Neural cell (in vitro differentiated cells): ENCODE measurements around the gene ACTMAP. TPM values are rescaled to one million over a fixed set of nuclear protein-coding genes. Genes with fewer than 3 reads are reported as not detected.
"Not testable (repeated sequence)": the region's sequence is repeated elsewhere in the genome, so short reads cannot be mapped to it uniquely, and the experiment has no call there.

ENCODE experiments used
- H2AFZ ChIP-seq: fragments of 200-600, 300-800 bp; sonication (generic), shearing (Covaris generic); 2 replicates; pipeline ENCODE4 v1.6.0; 2014; ENCODE audit warnings: low read depth, mild to moderate bottlenecking, antibody characterized with exemption, low read length, moderate library complexity
- H3F3A ChIP-seq: fragments of 200-600 bp; shearing (Covaris generic); 2 replicates; pipeline ENCODE4 v1.6.1; 2016; ENCODE audit warnings: mild to moderate bottlenecking, moderate library complexity, mixed read lengths, antibody characterized with exemption, low read length; ENCODE audit not compliant: insufficient read depth, poor library complexity, severe bottlenecking
- H3K27ac ChIP-seq: fragments of 200-600, 300-800 bp; sonication (generic), shearing (Covaris generic); 2 replicates; pipeline ENCODE4 v1.5.1; 2014; ENCODE audit warnings: mild to moderate bottlenecking, low read length, moderate library complexity
- H3K27me3 ChIP-seq: fragments of 300-800, 200-600 bp; sonication (generic), shearing (Covaris generic); 2 replicates; pipeline ENCODE4 v1.6.0; 2014; ENCODE audit warnings: mild to moderate bottlenecking, low read depth, low read length, moderate library complexity; ENCODE audit not compliant: insufficient read depth
- H3K36me3 ChIP-seq: fragments of 300-800, 200-600 bp; sonication (generic), shearing (Covaris generic); 2 replicates; pipeline ENCODE4 v1.5.1; 2014; ENCODE audit warnings: mild to moderate bottlenecking, antibody characterized with exemption, low read length, moderate library complexity; ENCODE audit not compliant: insufficient read depth
- H3K4me2 ChIP-seq: fragments of 300-800, 200-600 bp; sonication (generic), shearing (Covaris generic); 2 replicates; pipeline ENCODE4 v1.6.0; 2014; ENCODE audit warnings: mild to moderate bottlenecking, low read length
- H3K4me3 ChIP-seq: fragments of 300-800, 200-600 bp; sonication (generic), shearing (Covaris generic); 2 replicates; pipeline ENCODE4 v1.5.1; 2014; ENCODE audit warnings: mild to moderate bottlenecking, low read length, moderate library complexity
- H3K79me2 ChIP-seq: fragments of 200-600 bp; shearing (Covaris generic); replicated peaks from 2 replicates; pipeline ENCODE4 v1.6.0; 2014; ENCODE audit warnings: mild to moderate bottlenecking, low read length, moderate library complexity; ENCODE audit not compliant: insufficient read depth
- H3K9ac ChIP-seq: fragments of 300-800, 200-600 bp; sonication (generic), shearing (Covaris generic); 2 replicates; pipeline ENCODE4 v1.6.1; 2016; ENCODE audit warnings: mild to moderate bottlenecking, low read length, mixed read lengths
- H3K9me2 ChIP-seq: fragments of 200-600 bp; shearing (Covaris generic); 2 replicates; pipeline ENCODE4 v1.6.1; 2016; ENCODE audit warnings: mild to moderate bottlenecking, low read length, mixed read lengths; ENCODE audit not compliant: insufficient read depth
- H3K9me3 ChIP-seq: fragments of 200-600, 300-800 bp; sonication (generic), shearing (Covaris generic); 2 replicates; pipeline ENCODE4 v1.6.1; 2016; ENCODE audit warnings: mild to moderate bottlenecking, mixed run types, low read length, moderate library complexity, mixed read lengths
- H4K20me1 ChIP-seq: fragments of 200-600 bp; shearing (Covaris generic); 2 replicates; pipeline ENCODE4 v1.6.1; 2016; ENCODE audit warnings: mild to moderate bottlenecking, mixed run types; ENCODE audit not compliant: insufficient read depth
- EP300 ChIP-seq: fragments of 450-650 bp; conservative IDR thresholded peaks from 2 replicates; pipeline ENCODE4 v1.6.1; 2014; ENCODE audit warnings: antibody characterized with exemption, mild to moderate bottlenecking, moderate library complexity; ENCODE audit not compliant: poor library complexity, severe bottlenecking
- MXI1 ChIP-seq: fragments of 450-650 bp; conservative IDR thresholded peaks from 2 replicates; pipeline ENCODE4 v1.6.1; 2014; ENCODE audit warnings: antibody characterized with exemption, mild to moderate bottlenecking; ENCODE audit not compliant: poor library complexity, severe bottlenecking
- POLR2AphosphoS5 ChIP-seq: IDR thresholded peaks from 2 replicates; pipeline ENCODE4 v1.6.1; 2012
- SMC3 ChIP-seq: fragments of 450-650 bp; conservative IDR thresholded peaks from 2 replicates; pipeline ENCODE4 v1.6.1; 2014; ENCODE audit warnings: antibody characterized with exemption, mild to moderate bottlenecking, moderate library complexity; ENCODE audit not compliant: poor library complexity
- TAF1 ChIP-seq: IDR thresholded peaks from 2 replicates; pipeline ENCODE4 v1.6.1; 2012; ENCODE audit warnings: low read depth
- polyA plus RNA-seq: library from polyadenylated mRNA; depleted of rRNA; stranded (reverse); fragments of >200 nt; gene quantifications from 2 replicates; pipeline ENCODE4 v1.2.3, GENCODE V29; 2014
- TF ChIP-seq, protein P1 (sequence below): IDR thresholded peaks from 2 replicates; pipeline ENCODE4 v1.6.1; 2012; ENCODE audit warnings: borderline replicate concordance

The ACTMAP gene
- polyA plus RNA-seq, 1 donor from 2014 or later, result not detected

DNA sequence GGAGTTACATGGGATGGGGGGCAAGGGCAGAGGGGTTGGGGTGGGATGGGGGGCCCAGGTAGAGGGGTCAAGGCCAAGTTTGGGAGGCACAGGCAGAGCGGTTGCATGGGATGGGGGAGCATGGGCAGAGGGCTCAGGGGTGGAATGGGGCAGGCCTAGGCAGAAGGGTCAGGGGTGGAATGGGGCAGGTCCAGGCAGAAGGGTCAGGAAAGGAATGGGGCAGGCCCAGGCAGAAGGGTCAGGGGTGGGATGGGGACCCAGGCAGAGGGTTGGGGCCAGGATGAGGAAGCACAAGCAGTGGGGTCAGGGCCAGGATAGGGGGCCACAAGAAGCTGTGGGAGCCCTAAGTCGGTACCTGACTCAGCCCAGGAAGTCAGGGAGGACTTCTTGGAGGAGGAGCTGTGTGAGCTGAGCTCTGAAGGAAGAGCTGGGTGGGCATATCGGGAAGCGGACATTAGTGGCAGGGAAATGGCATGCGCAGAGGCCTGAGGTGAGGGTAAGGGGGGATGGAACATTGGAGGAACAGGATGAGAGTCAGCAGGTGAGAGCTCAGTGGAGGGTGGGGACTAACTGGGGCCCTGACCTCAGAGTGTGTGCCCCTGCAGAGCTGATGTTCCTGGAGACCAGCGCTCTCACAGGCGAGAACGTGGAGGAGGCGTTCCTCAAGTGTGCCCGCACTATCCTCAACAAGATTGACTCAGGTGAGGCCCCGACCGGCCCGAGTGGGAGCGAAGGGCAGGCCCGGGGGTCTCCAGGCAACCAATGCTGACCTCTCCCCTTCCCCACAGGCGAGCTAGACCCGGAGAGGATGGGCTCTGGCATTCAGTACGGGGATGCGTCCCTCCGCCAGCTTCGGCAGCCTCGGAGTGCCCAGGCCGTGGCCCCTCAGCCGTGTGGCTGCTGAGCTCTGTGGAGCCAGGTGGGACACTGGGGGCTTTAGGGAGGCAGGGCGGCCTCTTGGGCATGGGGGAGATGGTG lies 36.1 kb upstream of the ACTMAP start:
- no peak for TF ChIP-seq POLR2AphosphoS5
- Histone ChIP-seq H3K79me2 (no peaks in the 10 kb centered on the region), H3K4me3 (no peak overlapping the region), H3K9me3 (no peaks in the 10 kb centered on the region), H3K27me3 (no peaks in the 10 kb centered on the region), H3K4me2 (no peak overlapping the region), H2AFZ (no peak overlapping the region), H4K20me1 (no peaks in the 10 kb centered on the region), H3K9ac (no peak overlapping the region), H3K36me3 (no peaks in the 10 kb centered on the region), H3K9me2 (no peaks in the 10 kb centered on the region), H3F3A (no peaks in the 10 kb centered on the region), H3K27ac (no peak overlapping the region)

DNA sequence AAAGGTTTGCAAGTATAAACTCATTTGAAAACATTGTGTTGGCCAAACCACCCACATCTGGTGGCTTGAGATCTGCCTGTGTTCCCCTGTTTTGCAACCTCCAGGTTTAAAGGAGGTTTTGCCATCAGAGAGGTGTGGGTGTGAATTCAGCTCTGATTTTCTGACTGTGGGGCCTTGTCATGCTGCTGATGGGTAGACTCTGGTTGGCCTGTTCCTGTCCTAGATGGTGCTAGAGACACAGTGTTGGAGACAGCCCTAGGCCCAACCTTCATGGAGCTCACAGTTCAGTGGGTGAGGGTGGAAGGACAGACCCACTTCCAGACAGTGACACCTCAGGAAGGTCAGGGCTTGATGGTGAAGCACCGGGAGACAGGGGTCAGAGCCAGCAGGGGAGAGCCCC lies 35.2 kb upstream of the ACTMAP start:
- Histone ChIP-seq H3K9me2 (no peaks in the 10 kb centered on the region), H3K4me2 (no peak overlapping the region), H3F3A (no peaks in the 10 kb centered on the region), H3K79me2 (no peaks in the 10 kb centered on the region), H3K9me3 (no peaks in the 10 kb centered on the region), H2AFZ (no peak overlapping the region), H3K9ac (no peak overlapping the region), H3K4me3 (no peak overlapping the region), H4K20me1 (no peaks in the 10 kb centered on the region), H3K27ac (no peak overlapping the region), H3K27me3 (no peaks in the 10 kb centered on the region), H3K36me3 (no peaks in the 10 kb centered on the region)
- TF ChIP-seq MXI1 (no peak), TAF1 (no peak), EP300 (no peak), POLR2AphosphoS5 (no peak)
- TF ChIP-seq, protein P1, sequence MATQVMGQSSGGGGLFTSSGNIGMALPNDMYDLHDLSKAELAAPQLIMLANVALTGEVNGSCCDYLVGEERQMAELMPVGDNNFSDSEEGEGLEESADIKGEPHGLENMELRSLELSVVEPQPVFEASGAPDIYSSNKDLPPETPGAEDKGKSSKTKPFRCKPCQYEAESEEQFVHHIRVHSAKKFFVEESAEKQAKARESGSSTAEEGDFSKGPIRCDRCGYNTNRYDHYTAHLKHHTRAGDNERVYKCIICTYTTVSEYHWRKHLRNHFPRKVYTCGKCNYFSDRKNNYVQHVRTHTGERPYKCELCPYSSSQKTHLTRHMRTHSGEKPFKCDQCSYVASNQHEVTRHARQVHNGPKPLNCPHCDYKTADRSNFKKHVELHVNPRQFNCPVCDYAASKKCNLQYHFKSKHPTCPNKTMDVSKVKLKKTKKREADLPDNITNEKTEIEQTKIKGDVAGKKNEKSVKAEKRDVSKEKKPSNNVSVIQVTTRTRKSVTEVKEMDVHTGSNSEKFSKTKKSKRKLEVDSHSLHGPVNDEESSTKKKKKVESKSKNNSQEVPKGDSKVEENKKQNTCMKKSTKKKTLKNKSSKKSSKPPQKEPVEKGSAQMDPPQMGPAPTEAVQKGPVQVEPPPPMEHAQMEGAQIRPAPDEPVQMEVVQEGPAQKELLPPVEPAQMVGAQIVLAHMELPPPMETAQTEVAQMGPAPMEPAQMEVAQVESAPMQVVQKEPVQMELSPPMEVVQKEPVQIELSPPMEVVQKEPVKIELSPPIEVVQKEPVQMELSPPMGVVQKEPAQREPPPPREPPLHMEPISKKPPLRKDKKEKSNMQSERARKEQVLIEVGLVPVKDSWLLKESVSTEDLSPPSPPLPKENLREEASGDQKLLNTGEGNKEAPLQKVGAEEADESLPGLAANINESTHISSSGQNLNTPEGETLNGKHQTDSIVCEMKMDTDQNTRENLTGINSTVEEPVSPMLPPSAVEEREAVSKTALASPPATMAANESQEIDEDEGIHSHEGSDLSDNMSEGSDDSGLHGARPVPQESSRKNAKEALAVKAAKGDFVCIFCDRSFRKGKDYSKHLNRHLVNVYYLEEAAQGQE, result no peak

DNA sequence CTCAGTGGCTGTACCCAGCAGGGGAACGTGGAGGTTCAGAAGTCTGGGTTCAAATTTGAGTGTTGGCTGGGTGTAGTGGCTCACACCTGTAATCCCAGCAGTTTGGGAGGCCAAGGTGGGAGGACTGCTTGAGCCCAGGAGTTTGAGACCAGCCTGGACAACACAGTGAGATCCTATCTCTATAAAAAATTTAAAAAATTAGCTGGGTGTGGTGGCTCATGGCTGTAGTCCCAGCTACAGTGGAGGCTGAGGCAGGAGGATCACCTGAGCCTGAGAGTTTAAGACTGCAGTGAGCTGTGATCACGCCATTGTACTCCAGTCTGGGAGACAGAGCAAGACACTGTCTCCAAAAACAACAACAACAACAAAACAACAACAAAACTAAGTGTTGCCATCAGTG lies 33.9 kb upstream of the ACTMAP start:
- H3K9me2 ChIP-seq, H3K36me3 ChIP-seq, H3K4me2 ChIP-seq, H2AFZ ChIP-seq, H3K27ac ChIP-seq, H3K4me3 ChIP-seq, H3K79me2 ChIP-seq, H3K27me3 ChIP-seq, H3K9ac ChIP-seq, H3K9me3 ChIP-seq, H3F3A ChIP-seq, H4K20me1 ChIP-seq: not testable (repeated sequence)

DNA sequence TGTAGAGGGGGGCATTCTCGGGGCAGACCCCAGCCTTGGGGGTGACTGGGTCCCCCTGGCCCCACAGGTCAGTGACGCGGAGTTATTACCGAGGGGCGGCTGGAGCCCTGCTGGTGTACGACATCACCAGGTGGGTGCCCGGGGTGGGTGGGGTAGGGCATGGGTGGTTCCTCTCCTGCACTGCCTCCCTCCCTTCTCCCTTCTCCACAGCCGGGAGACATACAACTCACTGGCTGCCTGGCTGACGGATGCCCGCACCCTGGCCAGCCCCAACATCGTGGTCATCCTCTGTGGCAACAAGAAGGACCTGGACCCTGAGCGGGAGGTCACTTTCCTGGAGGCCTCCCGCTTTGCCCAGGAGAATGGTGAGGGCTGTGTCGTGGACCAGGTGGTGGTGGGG lies 33.4 kb upstream of the ACTMAP start:
- H3K9ac ChIP-seq, result no peak overlapping the region
- H3K4me3 ChIP-seq, result no peak overlapping the region
- H3K4me2 ChIP-seq, result no peak overlapping the region
- H3K79me2 ChIP-seq, result no peaks in the 10 kb centered on the region
- H4K20me1 ChIP-seq, result no peaks in the 10 kb centered on the region
- no peaks in the 10 kb centered on the region for H3F3A ChIP-seq
- no peaks in the 10 kb centered on the region for H3K9me2 ChIP-seq
- TF ChIP-seq MXI1, result no peak
- TF ChIP-seq SMC3, result no peak
- no peaks in the 10 kb centered on the region for H3K27me3 ChIP-seq
- H3K36me3 ChIP-seq, result no peaks in the 10 kb centered on the region
- no peaks in the 10 kb centered on the region for H3K9me3 ChIP-seq
- H3K27ac ChIP-seq, result no peak overlapping the region
- no peak overlapping the region for H2AFZ ChIP-seq
